HFF-Myc (cell line): ENCODE data around the gene PANK2.
A peak's percentile ranks its signal among the peaks of the same experiment; 100 is the strongest.
"Not testable (repeated sequence)": the region's sequence is repeated elsewhere in the genome, so short reads cannot be mapped to it uniquely, and the experiment has no call there.

Source experiments
- DNase-seq: peaks from one replicate; pipeline ENCODE4 v3.0.0-alpha.2; 2011; ENCODE audit warnings: low read depth; ENCODE audit errors: extremely low read depth
- H3K4me3 ChIP-seq: replicated peaks from 2 replicates; pipeline ENCODE4 v1.5.1; 2011; ENCODE audit warnings: low read depth, mild to moderate bottlenecking, control low read depth, low read length
- CTCF ChIP-seq: IDR thresholded peaks from 2 replicates; pipeline ENCODE4 v1.5.1; 2012; ENCODE audit warnings: mild to moderate bottlenecking, low read depth, low read length, control low read depth; ENCODE audit errors: missing control alignments

Gene PANK2

GRCh38 chr20:3876676-3877075 is 12.5 kb upstream of the PANK2 start:
- H3K4me3 ChIP-seq, result no peak overlapping the region
- DNase-seq, result no peak
- TF ChIP-seq CTCF, result no peak

- DNase-seq, H3K4me3 ChIP-seq: not testable (repeated sequence)
Observed at GRCh38 chr20:3878921-3879274, 10.3 kb upstream of the PANK2 start.

GRCh38 chr20:3885715-3886114 is 3.5 kb upstream of the PANK2 start:
- DNase-seq, result no peak
- no peak overlapping the region for H3K4me3 ChIP-seq
- TF ChIP-seq CTCF, result no peak

GRCh38 chr20:3887876-3888620 is 1.1 kb upstream of the PANK2 start:
- DNase-seq, result no peak
- TF ChIP-seq CTCF, result no peak
- peak overlapping the region; percentile 98 for H3K4me3 ChIP-seq

- TF ChIP-seq CTCF, result no peak
- DNase-seq, result no peak
- peak overlapping the region; percentile 98 for H3K4me3 ChIP-seq
Observed at GRCh38 chr20:3889489-3890397, 556 bp downstream of the PANK2 start.

GRCh38 chr20:3890398-3890751 is 1.2 kb downstream of the PANK2 start:
- TF ChIP-seq CTCF, result no peak
- peak; percentile 35 for DNase-seq
- H3K4me3 ChIP-seq, result peak overlapping the region; percentile 98
